Right lobe of liver (tissue), 6 donors: ENCODE measurements around the gene B4GALT2. TPM values are rescaled to one million over a fixed set of nuclear protein-coding genes. Genes with fewer than 3 reads are reported as not detected.

ENCODE experiments used
- ATAC-seq, 4 donors: fragments of 200-7000 bp; cut with Tn5 transposase; one replicate each; pipeline ENCODE4 v1.9.1; 2020; ENCODE audit warnings: mild to moderate bottlenecking in 4 of 4, moderate library complexity in 4 of 4
- DNase-seq, 3 donors: peaks; one replicate each; pipeline ENCODE4 v3.0.0-alpha.2; 2020
- H3K27ac ChIP-seq, 3 donors: fragments of 200-600 bp; one replicate each; pipeline ENCODE4 v1.8.0; 2022
- H3K27me3 ChIP-seq, 2 donors: fragments of 200-600 bp; one replicate each; pipeline ENCODE4 v1.8.0; 2022
- H3K36me3 ChIP-seq, 4 donors: fragments of 200-600 bp; sonication (generic) in 1 of 4; one replicate each; pipeline versions ENCODE4 v1.5.1 to v1.8.0; 2017 to 2022; ENCODE audit warnings: control low read depth in 1 of 4
- H3K4me1 ChIP-seq, 4 donors: fragments of 200-600 bp; sonication (generic) in 1 of 4; one replicate each; pipeline versions ENCODE4 v1.5.1 to v1.8.0; 2017 to 2022; ENCODE audit warnings: control low read depth in 1 of 4
- H3K4me3 ChIP-seq, 3 donors: fragments of 200-600 bp; one replicate each; pipeline ENCODE4 v1.8.0; 2022
- H3K9me3 ChIP-seq, 4 donors: fragments of 200-600 bp; sonication (generic) in 1 of 4; one replicate each; pipeline versions ENCODE4 v1.5.1 to v1.8.0; 2017 to 2022; ENCODE audit warnings: control low read depth in 1 of 4
- CTCF ChIP-seq, 4 donors: fragments of 200-600 bp in 3 of 4; fragments of 450-650 bp in 1 of 4; IDR thresholded peaks; one replicate each; pipeline versions ENCODE4 v1.5.1 to v1.8.0; 2016 to 2022; ENCODE audit warnings: antibody characterized with exemption in 4 of 4, mild to moderate bottlenecking in 2 of 4
- POLR2A ChIP-seq: fragments of 450-650 bp; IDR thresholded peaks from one replicate; pipeline ENCODE4 v1.6.1; 2017; ENCODE audit warnings: antibody characterized with exemption, mild to moderate bottlenecking
- WGBS: methylation state at CpG from one replicate; pipeline ENCODE4 v1.1.6; 2018; ENCODE audit warnings: low coverage, low lambda C conversion rate; ENCODE audit not compliant: insufficient coverage; ENCODE audit errors: missing lambda C conversion rate; 5-methylcytosine and 5-hydroxymethylcytosine counted together
- intact Hi-C, 2 donors: fragments of 100-400 bp; cut with DNase I; formaldehyde crosslinking; loops; one replicate each; pipeline versions ENCODE4 v1.11.2 to v1.14.1; 2022
- total RNA-seq, 6 experiments: library from RNA; depleted of rRNA in 2 of 6; stranded (reverse); fragments of >200 nt in 2 of 6; fragmentation: NEBNext Ultra II Directional in 3 of 6; extraction: Animal tissue kit (Norgen Biotek cat#: 25700) in 3 of 6; gene quantifications; one replicate each; pipeline versions ENCODE4 v1.1.0 to v1.2.4, GENCODE V29; 2016 to 2023
- donor health status: DM: no; HTN: yes; CAD: no.
- donor health status: DM: no; HTN: no; CAD: no.
- donor health status: DM: no; HTN: no; CAD: no.
- donor health status: DM: no; HTN: yes; CAD: no.
- donor health status: DM: no; HTN: yes; CAD: no.

The B4GALT2 gene
- total RNA-seq, 6 experiments from 2014 or later, result 13.4 to 49.5 (median 18.5) TPM

GRCh38 chr1:43984855-43985254, 5.8 kb downstream of the B4GALT2 start:
- H3K9me3 ChIP-seq, result no peaks in the 10 kb centered on the region
- no peak overlapping the region for H3K27ac ChIP-seq
- H3K36me3 ChIP-seq, result no peaks in the 10 kb centered on the region
- peaks cover 0 to 20% (median 0%) of the 10 kb centered on the region in 4 donors for H3K4me1 ChIP-seq
- TF ChIP-seq POLR2A (no peak), CTCF (IDR thresholded peaks at IDR 0.05) (no peak)
- H3K4me3 ChIP-seq, result no peak overlapping the region
- no peaks in the 10 kb centered on the region for H3K27me3 ChIP-seq
- no peak for DNase-seq
- intact Hi-C loops, result no loop called here
- no CpG with 5 or more reads among the region's 16 CpGs for WGBS
- ATAC-seq, result no peak

GRCh38 chr1:43985984-43986595, 7.1 kb downstream of the B4GALT2 start:
- Histone ChIP-seq H3K36me3 (no peaks in the 10 kb centered on the region), H3K4me1 (peaks cover 0 to 21% (median under 1%) of the 10 kb centered on the region in 4 donors), H3K4me3 (no peak overlapping the region), H3K27ac (no peak overlapping the region), H3K9me3 (no peaks in the 10 kb centered on the region), H3K27me3 (no peaks in the 10 kb centered on the region)
- TF ChIP-seq CTCF (IDR thresholded peaks at IDR 0.05) (no peak), POLR2A (no peak)
- ATAC-seq (peak in 1 of 4 donors; percentile 18), DNase-seq (no peak)
- WGBS, result 88% methylated on average over 4 of the region's 4 CpGs
- intact Hi-C loops, result no loop called here

GRCh38 chr1:43986712-43987111, 7.7 kb downstream of the B4GALT2 start:
- TF ChIP-seq CTCF (IDR thresholded peaks at IDR 0.05) (peak in 1 of 4 donors; percentile 11), POLR2A (no peak)
- H3K27ac ChIP-seq, result peak overlapping the region in 1 of 3 donors; percentile 35
- no peak for DNase-seq
- peaks cover 0 to 22% (median 1%) of the 10 kb centered on the region in 4 donors for H3K4me1 ChIP-seq
- no peaks in the 10 kb centered on the region for H3K9me3 ChIP-seq
- ATAC-seq, result no peak
- 90% methylated on average over 3 of the region's 6 CpGs for WGBS
- H3K4me3 ChIP-seq, result no peak overlapping the region
- no peaks in the 10 kb centered on the region for H3K27me3 ChIP-seq
- H3K36me3 ChIP-seq, result no peaks in the 10 kb centered on the region
- intact Hi-C loops, result no loop called here

DNA sequence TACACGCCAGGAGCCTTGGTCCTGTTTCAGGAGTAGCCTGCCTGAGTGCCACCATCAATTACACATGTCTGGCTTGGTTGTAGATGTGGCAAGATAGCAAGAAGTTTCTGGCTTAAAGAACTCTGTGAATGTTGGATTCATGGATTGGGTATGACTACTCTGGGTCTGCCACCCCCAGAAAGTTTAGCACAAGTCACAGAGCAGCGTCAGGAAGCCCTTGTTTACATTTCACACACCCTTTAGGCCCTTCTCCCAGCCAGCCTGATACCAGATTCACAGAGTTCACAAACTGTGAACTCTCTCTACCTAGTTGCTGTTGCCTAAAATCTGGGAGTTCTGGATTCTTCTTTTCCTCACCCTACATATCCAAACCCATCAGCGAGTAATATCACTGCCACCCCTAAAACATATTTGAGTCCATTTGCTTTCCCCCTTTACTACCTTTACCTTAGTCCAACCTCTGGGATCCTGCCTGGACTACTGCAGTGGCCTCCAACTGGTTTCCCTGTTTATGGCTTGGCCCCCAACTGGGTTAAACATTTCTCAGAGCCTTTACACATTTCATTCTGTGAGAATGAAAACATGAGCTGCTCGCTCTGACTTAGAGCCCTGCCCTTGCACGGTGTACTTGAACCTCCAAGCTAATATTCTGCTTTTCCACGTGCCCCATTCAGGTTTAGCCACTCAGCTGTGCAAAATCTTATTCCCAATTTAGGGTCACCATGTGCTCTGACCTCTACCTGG, 8.3 kb downstream of the B4GALT2 start:
- Histone ChIP-seq H3K27ac (peak overlapping the region in 1 of 3 donors; percentile 35), H3K4me3 (no peak overlapping the region), H3K27me3 (no peaks in the 10 kb centered on the region), H3K4me1 (peaks cover 0 to 22% (median 1%) of the 10 kb centered on the region in 4 donors), H3K9me3 (no peaks in the 10 kb centered on the region), H3K36me3 (no peaks in the 10 kb centered on the region)
- 50% methylated on average over 3 of the region's 6 CpGs for WGBS
- ATAC-seq (peak in 2 of 4 donors; percentile 23 to 35), DNase-seq (no peak)
- intact Hi-C loops, result no loop called here
- TF ChIP-seq POLR2A (no peak), CTCF (IDR thresholded peaks at IDR 0.05) (no peak)
